Muscle layer of duodenum (tissue), 2 donors: ENCODE data around the gene PRR16.

Source experiments
- H3K27ac ChIP-seq: one replicate; pipeline ENCODE4 v1.7.0; 2013; ENCODE audit warnings: mild to moderate bottlenecking, low read length
- H3K27me3 ChIP-seq: one replicate; pipeline ENCODE4 v1.7.0; 2013; ENCODE audit warnings: low read depth, mild to moderate bottlenecking, control low read depth, low read length
- H3K36me3 ChIP-seq, 2 donors: one replicate each; pipeline ENCODE4 v1.7.0; 2013; ENCODE audit warnings: low read length in 2 of 2, control low read depth in 1 of 2, mild to moderate bottlenecking in 1 of 2; ENCODE audit not compliant: insufficient read depth in 2 of 2, control insufficient read depth in 1 of 2
- H3K4me1 ChIP-seq, 2 donors: one replicate each; pipeline ENCODE4 v1.7.0; 2013; ENCODE audit warnings: low read length in 2 of 2, mild to moderate bottlenecking in 2 of 2, control low read depth in 1 of 2, moderate library complexity in 1 of 2; ENCODE audit not compliant: insufficient read depth in 2 of 2, control insufficient read depth in 1 of 2
- H3K4me3 ChIP-seq, 2 donors: one replicate each; pipeline ENCODE4 v1.7.0; 2013; ENCODE audit warnings: low read length in 2 of 2, low read depth in 1 of 2, mild to moderate bottlenecking in 1 of 2
- H3K9me3 ChIP-seq, 2 donors: one replicate each; pipeline ENCODE4 v1.7.0; 2013; ENCODE audit warnings: low read length in 2 of 2, control low read depth in 1 of 2, mild to moderate bottlenecking in 1 of 2; ENCODE audit not compliant: control insufficient read depth in 1 of 2
- donor health status: healthy.

The PRR16 gene

DNA sequence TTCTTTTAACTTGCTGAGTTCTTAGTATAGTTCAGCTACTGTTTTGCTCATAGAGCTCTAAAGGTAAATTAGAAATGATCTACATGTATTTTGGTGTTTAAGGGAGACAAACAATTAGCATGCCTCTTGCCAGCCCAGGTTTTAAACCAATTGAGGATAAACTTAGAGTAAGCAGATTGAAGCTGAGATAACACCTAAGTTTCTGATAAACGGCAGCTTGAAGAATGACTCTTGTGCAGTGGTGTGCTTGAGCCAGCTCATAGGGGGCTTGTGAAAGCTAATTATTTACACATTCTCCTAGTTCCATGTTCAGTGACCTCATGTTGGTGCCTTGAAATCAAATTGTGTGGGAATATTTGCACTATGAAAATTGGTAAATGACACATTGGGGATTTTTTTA, 193.0 kb downstream of the PRR16 start:
- no peaks in the 10 kb centered on the region for H3K27me3 ChIP-seq
- H3K4me1 ChIP-seq, result no peaks in the 10 kb centered on the region
- no peak overlapping the region for H3K4me3 ChIP-seq
- no peaks in the 10 kb centered on the region for H3K36me3 ChIP-seq
- H3K27ac ChIP-seq, result no peak overlapping the region
- no peaks in the 10 kb centered on the region for H3K9me3 ChIP-seq

DNA sequence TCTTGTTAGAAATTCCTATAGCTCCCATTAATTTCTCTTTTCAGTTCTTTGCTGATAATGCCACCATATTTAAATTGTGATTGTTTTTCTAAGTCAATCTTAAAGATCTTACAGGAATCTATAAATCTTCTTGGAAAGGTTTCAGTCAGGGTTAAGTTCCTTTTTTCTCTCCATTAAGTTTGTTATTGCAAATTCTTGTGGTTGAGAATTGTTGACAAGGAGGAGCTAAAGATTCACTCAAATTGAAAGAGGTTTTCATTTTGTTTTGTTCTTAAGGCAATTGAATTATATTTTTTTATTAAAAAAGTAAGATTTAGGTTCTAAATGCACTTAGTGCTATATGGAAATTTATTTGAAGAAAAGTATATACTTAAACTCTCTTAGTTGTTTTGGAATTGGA, 213.4 kb downstream of the PRR16 start:
- H3K4me1 ChIP-seq, result no peaks in the 10 kb centered on the region
- no peaks in the 10 kb centered on the region for H3K36me3 ChIP-seq
- H3K27me3 ChIP-seq, result no peaks in the 10 kb centered on the region
- no peaks in the 10 kb centered on the region for H3K9me3 ChIP-seq
- H3K27ac ChIP-seq, result no peak overlapping the region
- H3K4me3 ChIP-seq, result no peak overlapping the region

GRCh38 chr5:120678279-120678678, 214.2 kb downstream of the PRR16 start:
- Histone ChIP-seq H3K4me1 (no peaks in the 10 kb centered on the region), H3K36me3 (no peaks in the 10 kb centered on the region), H3K27ac (no peak overlapping the region), H3K9me3 (no peaks in the 10 kb centered on the region), H3K4me3 (no peak overlapping the region), H3K27me3 (no peaks in the 10 kb centered on the region)

DNA sequence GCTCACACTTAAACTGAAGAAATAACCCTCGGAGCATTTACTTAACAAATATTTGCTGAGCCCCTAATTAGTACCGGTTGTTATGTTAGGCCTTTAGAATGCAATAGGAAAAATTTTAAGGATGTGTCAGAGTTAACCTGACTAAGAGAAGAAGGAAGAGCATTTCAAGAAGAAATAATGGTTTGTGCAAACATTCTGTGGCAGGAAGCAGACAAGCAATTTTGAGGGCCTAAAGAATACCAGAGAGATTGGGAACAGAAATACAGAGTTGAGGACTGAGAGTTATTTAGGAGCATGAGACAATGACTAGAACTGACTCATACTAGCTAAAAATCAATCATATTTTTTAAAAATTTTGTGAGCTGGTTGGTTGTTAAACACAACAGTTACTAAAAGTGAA, 218.8 kb downstream of the PRR16 start:
- no peak overlapping the region for H3K27ac ChIP-seq

GRCh38 chr5:120683580-120683979, 219.5 kb downstream of the PRR16 start:
- Histone ChIP-seq H3K9me3 (no peaks in the 10 kb centered on the region), H3K36me3 (no peaks in the 10 kb centered on the region), H3K4me1 (no peaks in the 10 kb centered on the region), H3K4me3 (no peak overlapping the region), H3K27ac (no peak overlapping the region), H3K27me3 (no peaks in the 10 kb centered on the region)

More for the DNA sequence above, 218.8 kb downstream of the PRR16 start:
- Histone ChIP-seq H3K36me3 (no peaks in the 10 kb centered on the region), H3K9me3 (no peaks in the 10 kb centered on the region), H3K4me1 (no peaks in the 10 kb centered on the region), H3K27me3 (no peaks in the 10 kb centered on the region), H3K4me3 (no peak overlapping the region)

GRCh38 chr5:120684213-120684612, 220.1 kb downstream of the PRR16 start:
- Histone ChIP-seq H3K4me3 (no peak overlapping the region), H3K9me3 (no peaks in the 10 kb centered on the region), H3K36me3 (no peaks in the 10 kb centered on the region), H3K27ac (no peak overlapping the region), H3K4me1 (no peaks in the 10 kb centered on the region), H3K27me3 (no peaks in the 10 kb centered on the region)

DNA sequence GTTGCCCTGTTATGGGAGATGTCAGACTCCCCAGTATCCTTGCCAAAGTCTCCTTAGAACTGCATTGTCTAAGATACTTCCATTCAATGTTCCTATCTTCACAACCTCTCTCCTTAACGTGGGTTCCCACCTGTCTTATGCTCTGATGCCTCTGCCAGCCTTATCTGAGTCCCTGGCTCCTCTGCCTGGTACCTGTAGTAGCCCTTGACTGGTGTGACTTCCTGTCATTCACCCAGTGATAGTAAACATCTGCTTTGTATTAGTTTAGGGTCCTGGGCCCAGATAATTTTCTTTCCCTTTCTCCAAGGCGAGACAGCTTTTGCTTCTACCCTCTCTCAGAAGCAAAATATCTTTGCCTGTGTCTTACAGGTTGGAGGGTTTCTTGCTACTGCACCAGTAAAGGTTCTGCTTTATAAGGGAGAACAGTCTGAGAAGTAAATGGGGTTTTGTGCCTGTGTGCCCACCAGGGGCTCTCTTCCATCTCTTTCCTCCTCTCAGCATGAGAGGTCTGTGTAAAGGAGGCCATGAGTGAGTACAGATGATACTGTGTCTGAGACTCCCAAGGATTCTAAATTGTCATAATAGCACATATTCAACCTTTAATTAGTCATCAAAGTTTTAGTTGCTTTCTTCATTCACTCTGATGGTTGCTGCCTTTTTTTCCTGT, 220.8 kb downstream of the PRR16 start:
- Histone ChIP-seq H3K4me3 (no peak overlapping the region), H3K27ac (no peak overlapping the region), H3K9me3 (no peaks in the 10 kb centered on the region), H3K4me1 (no peaks in the 10 kb centered on the region), H3K36me3 (no peaks in the 10 kb centered on the region), H3K27me3 (no peaks in the 10 kb centered on the region)

GRCh38 chr5:120690621-120691407, 226.7 kb downstream of the PRR16 start:
- no peaks in the 10 kb centered on the region for H3K36me3 ChIP-seq
- H3K9me3 ChIP-seq, result no peaks in the 10 kb centered on the region
- H3K4me3 ChIP-seq, result no peak overlapping the region
- no peak overlapping the region for H3K27ac ChIP-seq
- H3K27me3 ChIP-seq, result no peaks in the 10 kb centered on the region
- no peaks in the 10 kb centered on the region for H3K4me1 ChIP-seq

DNA sequence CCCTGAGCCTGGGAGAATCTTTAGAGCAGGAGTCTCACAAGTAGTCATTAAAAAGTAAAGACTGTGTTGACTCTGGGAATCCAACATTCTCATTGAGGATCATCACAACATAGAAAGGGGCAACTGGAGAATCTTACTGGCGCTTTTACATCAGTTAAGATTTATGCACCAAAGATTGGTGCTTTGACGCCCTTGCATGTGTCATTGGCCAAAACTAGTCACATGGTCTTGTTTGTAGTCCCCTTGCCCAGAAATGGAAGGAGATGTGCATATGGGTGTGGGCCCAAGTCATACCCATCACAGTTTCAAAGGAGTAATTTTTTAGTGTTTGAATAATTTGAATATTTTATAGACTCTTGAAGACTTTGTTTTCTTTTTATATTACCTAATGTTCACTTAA, 228.2 kb downstream of the PRR16 start:
- Histone ChIP-seq H3K27ac (no peak overlapping the region), H3K4me1 (no peaks in the 10 kb centered on the region), H3K4me3 (no peak overlapping the region)

GRCh38 chr5:120695368-120695880, 231.3 kb downstream of the PRR16 start:
- no peaks in the 10 kb centered on the region for H3K36me3 ChIP-seq
- no peaks in the 10 kb centered on the region for H3K27me3 ChIP-seq
- H3K9me3 ChIP-seq, result no peaks in the 10 kb centered on the region
- H3K4me3 ChIP-seq, result no peak overlapping the region
- no peak overlapping the region for H3K27ac ChIP-seq
- no peaks in the 10 kb centered on the region for H3K4me1 ChIP-seq

More for the DNA sequence above, 228.2 kb downstream of the PRR16 start:
- Histone ChIP-seq H3K9me3 (no peaks in the 10 kb centered on the region), H3K36me3 (no peaks in the 10 kb centered on the region), H3K27me3 (no peaks in the 10 kb centered on the region)

DNA sequence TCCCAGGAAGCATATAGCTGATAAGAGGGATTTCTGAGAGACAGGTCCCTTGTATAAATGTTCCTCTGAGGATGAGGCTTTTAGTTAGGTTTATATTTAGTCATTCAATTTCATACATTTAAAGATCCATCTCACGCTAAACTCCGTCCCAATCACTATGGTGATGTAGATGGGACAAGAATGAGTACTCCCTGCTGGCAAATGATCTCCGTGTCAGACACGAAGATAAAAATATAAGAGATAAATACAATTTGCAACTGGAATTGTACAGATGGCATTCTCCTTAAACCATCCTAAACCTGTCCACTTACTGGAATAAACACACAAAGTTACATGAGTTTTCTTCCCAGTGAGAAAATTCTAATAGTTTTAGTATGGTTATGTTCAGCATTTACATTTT, 233.0 kb downstream of the PRR16 start:
- Histone ChIP-seq H3K4me3 (no peak overlapping the region), H3K36me3 (no peaks in the 10 kb centered on the region), H3K4me1 (no peaks in the 10 kb centered on the region), H3K27me3 (no peaks in the 10 kb centered on the region), H3K27ac (no peak overlapping the region), H3K9me3 (no peaks in the 10 kb centered on the region)
